C4-2B (cell line): Measurements from ENCODE around the gene TRIM5.
"Not testable (repeated sequence)": the region's sequence is repeated elsewhere in the genome, so short reads cannot be mapped to it uniquely, and the experiment has no call there.

Source experiments
- H3K27ac ChIP-seq: fragments of 450-650 bp; 2 replicates; pipeline ENCODE4 v1.5.1; 2017
- CTCF ChIP-seq: fragments of 450-650 bp; conservative IDR thresholded peaks from 2 replicates; pipeline ENCODE4 v1.5.1; 2017; ENCODE audit warnings: mild to moderate bottlenecking
- ZFX ChIP-seq: fragments of 450-650 bp; IDR thresholded peaks from 2 replicates; pipeline ENCODE4 v1.6.1; 2017

TRIM5 gene

DNA sequence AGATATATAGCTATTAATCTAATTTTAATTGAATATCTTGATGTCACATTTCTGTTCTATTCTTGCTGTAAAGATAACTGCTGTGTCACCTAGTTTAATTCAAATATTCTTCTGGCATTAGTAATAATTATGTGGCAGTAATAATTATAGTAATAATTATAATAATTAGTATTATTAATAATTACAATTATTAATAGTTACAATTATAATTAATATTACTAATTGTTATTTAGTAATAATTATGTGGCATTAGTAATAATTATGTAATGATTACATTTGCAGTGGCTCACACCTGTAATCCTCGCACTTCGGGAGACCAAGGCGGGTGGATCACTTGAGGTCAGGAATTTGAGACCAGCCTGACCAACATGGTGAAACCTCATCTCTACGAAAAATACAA, 1.6 kb upstream of the TRIM5 start:
- H3K27ac ChIP-seq = no peak overlapping the region
- no peak for TF ChIP-seq CTCF
- TF ChIP-seq ZFX = no peak

- no peak for TF ChIP-seq CTCF
- no peak for TF ChIP-seq ZFX
- peak overlapping the region; percentile 65 for H3K27ac ChIP-seq
These were observed 733 bp downstream of the TRIM5 start for GRCh38 chr11:5684036-5684645.

GRCh38 chr11:5683620-5684019, 1.3 kb downstream of the TRIM5 start:
- H3K27ac ChIP-seq = peak overlapping the region; percentile 65

- not testable (repeated sequence) for H3K27ac ChIP-seq
These were observed 1.9 kb downstream of the TRIM5 start for GRCh38 chr11:5682890-5683441.

- no peak overlapping the region for H3K27ac ChIP-seq
- TF ChIP-seq CTCF = no peak
- TF ChIP-seq ZFX = no peak
These were observed 5.1 kb downstream of the TRIM5 start for GRCh38 chr11:5679811-5680210.

DNA sequence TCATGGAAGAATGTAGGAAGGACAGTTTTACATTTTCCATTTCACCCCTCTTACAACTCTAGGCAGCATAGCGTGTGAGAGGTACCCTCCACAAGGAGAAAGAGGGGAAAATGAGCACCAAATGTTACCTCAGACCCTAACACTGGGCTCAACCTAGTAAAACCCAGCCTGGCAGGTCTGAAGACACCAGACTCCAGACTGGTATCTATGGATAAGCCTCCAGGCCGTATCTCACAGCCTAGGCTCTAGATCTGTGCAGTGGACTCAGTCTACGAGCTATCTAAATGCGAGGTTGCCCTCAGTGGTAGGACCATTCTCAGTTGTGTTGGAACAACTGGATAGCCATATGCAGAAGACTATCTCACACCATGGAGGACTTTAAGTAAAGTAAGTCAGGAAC, 10.5 kb downstream of the TRIM5 start:
- no peak overlapping the region for H3K27ac ChIP-seq
- TF ChIP-seq CTCF (no peak), ZFX (no peak)

- TF ChIP-seq CTCF = no peak
- TF ChIP-seq ZFX = no peak
These were observed 13.0 kb downstream of the TRIM5 start for GRCh38 chr11:5671831-5672230.

GRCh38 chr11:5666402-5666793, 18.5 kb downstream of the TRIM5 start:
- no peak overlapping the region for H3K27ac ChIP-seq
- TF ChIP-seq ZFX (no peak), CTCF (no peak)

More at GRCh38 chr11:5671831-5672230, 13.0 kb downstream of the TRIM5 start:
- H3K27ac ChIP-seq = no peak overlapping the region
